Vagina (tissue), 2 donors: ENCODE measurements around the gene MDM1. TPM values are rescaled to one million over a fixed set of nuclear protein-coding genes. Genes with fewer than 3 reads are reported as not detected.

Experiments used
- DNase-seq, 2 donors: peaks; one replicate each; pipeline ENCODE4 v3.0.0-alpha.2; 2017; ENCODE audit errors: extremely low spot score in 2 of 2
- H3K27ac ChIP-seq: fragments of 200-600 bp; sonication (generic); one replicate; pipeline ENCODE4 v1.5.1; 2019
- H3K27me3 ChIP-seq: fragments of 200-600 bp; sonication (generic); one replicate; pipeline ENCODE4 v1.5.1; 2019
- H3K36me3 ChIP-seq, 2 donors: fragments of 200-600 bp; sonication (generic); one replicate each; pipeline ENCODE4 v1.5.1; 2017 to 2019
- H3K4me1 ChIP-seq: fragments of 200-600 bp; sonication (generic); one replicate; pipeline ENCODE4 v1.5.1; 2019
- H3K4me3 ChIP-seq, 2 donors: fragments of 200-600 bp; sonication (generic); 1 replicate in 1 of 2; 2 replicates in 1 of 2; pipeline ENCODE4 v1.5.1; 2016 to 2019
- H3K9me3 ChIP-seq: fragments of 200-600 bp; sonication (generic); one replicate; pipeline ENCODE4 v1.5.1; 2019
- CTCF ChIP-seq, 3 experiments: fragments of 450-650 bp in 2 of 3; fragments of 200-600 bp in 1 of 3; sonication (generic) in 1 of 3; IDR thresholded peaks; one replicate each; pipeline ENCODE4 v1.5.1; 2017 to 2019; ENCODE audit warnings: antibody characterized with exemption in 3 of 3, mild to moderate bottlenecking in 2 of 3, moderate library complexity in 2 of 3
- POLR2A ChIP-seq, 2 donors: fragments of 450-650 bp; IDR thresholded peaks; one replicate each; pipeline ENCODE4 v1.6.1; 2017; ENCODE audit warnings: antibody characterized with exemption in 2 of 2, mild to moderate bottlenecking in 2 of 2, moderate library complexity in 2 of 2
- POLR2AphosphoS5 ChIP-seq, 2 donors: sonication (generic); formaldehyde crosslinking; IDR thresholded peaks; one replicate each; pipeline ENCODE4 v1.9.0; 2017; ENCODE audit warnings: antibody characterized with exemption in 2 of 2, mild to moderate bottlenecking in 2 of 2, low read depth in 1 of 2; ENCODE audit not compliant: insufficient read depth in 1 of 2
- intact Hi-C: fragments of 100-400 bp; cut with DNase I; formaldehyde crosslinking; loops from one replicate; pipeline ENCODE4 v1.15.1; 2023
- total RNA-seq: library from RNA; depleted of rRNA; stranded (reverse); fragments of >200 nt; gene quantifications from one replicate; pipeline ENCODE4 v1.2.3, GENCODE V29; 2016

MDM1 gene
- total RNA-seq, 1 donor from 2014 or later = 30.0 TPM

- TF ChIP-seq POLR2AphosphoS5 (IDR thresholded peaks at IDR 0.05; ENCODE audit: insufficient read depth in 1 of 2, low read depth in 1 of 2) (no peak), CTCF (IDR thresholded peaks at IDR 0.05) (no peak), POLR2A (IDR thresholded peaks at IDR 0.05) (no peak)
Observed at GRCh38 chr12:68272732-68273131, 59.4 kb downstream of the MDM1 start.

GRCh38 chr12:68271346-68271745 is 60.8 kb downstream of the MDM1 start:
- no peaks in the 10 kb centered on the region for H3K4me1 ChIP-seq
- DNase-seq = no peak
- no peak overlapping the region for H3K27ac ChIP-seq
- intact Hi-C loops = no loop called here
- H3K9me3 ChIP-seq = no peaks in the 10 kb centered on the region
- H3K27me3 ChIP-seq = no peaks in the 10 kb centered on the region
- no peaks in the 10 kb centered on the region for H3K36me3 ChIP-seq
- TF ChIP-seq POLR2AphosphoS5 (IDR thresholded peaks at IDR 0.05; ENCODE audit: insufficient read depth in 1 of 2, low read depth in 1 of 2) (no peak), POLR2A (IDR thresholded peaks at IDR 0.05) (no peak), CTCF (IDR thresholded peaks at IDR 0.05) (no peak)
- no peak overlapping the region for H3K4me3 ChIP-seq

More at GRCh38 chr12:68272732-68273131, 59.4 kb downstream of the MDM1 start:
- no peaks in the 10 kb centered on the region for H3K36me3 ChIP-seq
- no peak overlapping the region for H3K27ac ChIP-seq
- H3K9me3 ChIP-seq = no peaks in the 10 kb centered on the region
- no peaks in the 10 kb centered on the region for H3K4me1 ChIP-seq
- H3K27me3 ChIP-seq = no peaks in the 10 kb centered on the region
- no peak for DNase-seq
- H3K4me3 ChIP-seq = no peak overlapping the region
- intact Hi-C loops = no loop called here

GRCh38 chr12:68270358-68270757 is 61.8 kb downstream of the MDM1 start:
- no peak for TF ChIP-seq CTCF (IDR thresholded peaks at IDR 0.05)
- TF ChIP-seq POLR2AphosphoS5 (IDR thresholded peaks at IDR 0.05; ENCODE audit: insufficient read depth in 1 of 2, low read depth in 1 of 2) = no peak
- no peak for TF ChIP-seq POLR2A (IDR thresholded peaks at IDR 0.05)
- H3K36me3 ChIP-seq = no peaks in the 10 kb centered on the region
- no peak for DNase-seq
- H3K4me1 ChIP-seq = no peaks in the 10 kb centered on the region
- intact Hi-C loops = no loop called here
- H3K27me3 ChIP-seq = no peaks in the 10 kb centered on the region
- H3K27ac ChIP-seq = no peak overlapping the region
- H3K4me3 ChIP-seq = no peak overlapping the region
- no peaks in the 10 kb centered on the region for H3K9me3 ChIP-seq

GRCh38 chr12:68269779-68270178 is 62.4 kb downstream of the MDM1 start:
- H3K9me3 ChIP-seq = no peaks in the 10 kb centered on the region
- intact Hi-C loops = no loop called here
- no peak overlapping the region for H3K4me3 ChIP-seq
- TF ChIP-seq CTCF (IDR thresholded peaks at IDR 0.05) = no peak
- no peak for TF ChIP-seq POLR2AphosphoS5 (IDR thresholded peaks at IDR 0.05; ENCODE audit: insufficient read depth in 1 of 2, low read depth in 1 of 2)
- no peak for TF ChIP-seq POLR2A (IDR thresholded peaks at IDR 0.05)
- H3K27ac ChIP-seq = no peak overlapping the region
- no peaks in the 10 kb centered on the region for H3K27me3 ChIP-seq
- H3K36me3 ChIP-seq = no peaks in the 10 kb centered on the region
- no peaks in the 10 kb centered on the region for H3K4me1 ChIP-seq
- no peak for DNase-seq

- no peak for DNase-seq
- TF ChIP-seq POLR2AphosphoS5 (IDR thresholded peaks at IDR 0.05; ENCODE audit: insufficient read depth in 1 of 2, low read depth in 1 of 2) (no peak), CTCF (IDR thresholded peaks at IDR 0.05) (no peak), POLR2A (IDR thresholded peaks at IDR 0.05) (no peak)
- Histone ChIP-seq H3K9me3 (no peaks in the 10 kb centered on the region), H3K27ac (no peak overlapping the region), H3K4me1 (no peaks in the 10 kb centered on the region), H3K4me3 (no peak overlapping the region), H3K36me3 (no peaks in the 10 kb centered on the region), H3K27me3 (no peaks in the 10 kb centered on the region)
- intact Hi-C loops = no loop called here
Observed at GRCh38 chr12:68268967-68269366, 63.2 kb downstream of the MDM1 start.
